Activated CD4-positive, alpha-beta T cell treated with anti-CD3 and anti-CD28 coated beads, Interleukin-10, Interleukin-2, amounts not matched to agents 100 ng/mL and 50 ng/mL, durations not matched to agents 16 hours and 8 hours (primary cell): Measurements from ENCODE around the gene USP43.

Experiments used
- DNase-seq: peaks from one replicate; pipeline ENCODE4 v3.0.0-alpha.2; 2020

The USP43 gene

DNA sequence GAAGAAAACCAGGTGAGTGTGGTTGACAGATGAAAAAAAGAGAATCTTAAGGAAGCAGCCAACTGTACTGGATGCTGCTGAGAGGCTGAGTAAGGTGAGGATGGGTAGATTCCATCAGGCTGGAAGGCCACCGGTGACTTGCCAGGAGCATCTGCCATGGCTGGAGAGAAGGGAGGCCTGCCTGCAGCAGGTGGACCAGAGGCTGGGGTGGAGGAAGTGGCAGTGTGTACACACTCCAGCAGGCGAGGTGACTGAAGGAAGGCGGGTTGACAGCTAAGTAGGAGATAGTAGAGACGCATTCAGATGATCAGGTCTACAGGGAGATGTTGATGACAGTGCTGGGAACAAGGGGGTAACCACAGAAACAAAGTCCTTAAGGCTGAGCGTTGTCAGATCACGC is 69.5 kb downstream of the USP43 start:
- DNase-seq = no peak

DNA sequence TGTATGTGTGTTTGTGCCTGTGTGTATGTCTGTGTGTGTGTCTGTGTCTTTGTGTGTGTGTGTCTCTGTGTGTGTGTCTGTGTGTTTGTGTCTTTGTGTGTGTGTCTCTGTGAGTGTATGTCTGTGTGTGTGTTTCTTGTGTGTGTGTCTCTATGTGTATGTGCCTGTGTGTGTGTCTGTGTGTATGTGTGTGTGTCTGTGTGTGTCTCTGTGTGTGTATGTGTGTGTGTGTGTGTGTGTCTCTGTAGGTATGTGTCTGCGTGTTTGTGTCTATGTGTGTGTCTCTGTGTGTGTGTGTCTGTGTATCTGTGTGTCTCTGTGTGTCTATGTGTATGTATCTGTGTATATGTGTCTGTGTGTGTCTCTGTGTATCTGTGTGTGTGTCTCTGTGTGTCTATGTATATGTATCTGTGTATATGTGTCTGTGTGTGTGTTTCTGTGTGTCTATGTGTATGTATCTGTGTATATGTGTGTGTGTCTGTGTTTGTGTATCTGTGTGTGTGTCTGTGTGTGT is 70.2 kb downstream of the USP43 start:
- no peak for DNase-seq

DNA sequence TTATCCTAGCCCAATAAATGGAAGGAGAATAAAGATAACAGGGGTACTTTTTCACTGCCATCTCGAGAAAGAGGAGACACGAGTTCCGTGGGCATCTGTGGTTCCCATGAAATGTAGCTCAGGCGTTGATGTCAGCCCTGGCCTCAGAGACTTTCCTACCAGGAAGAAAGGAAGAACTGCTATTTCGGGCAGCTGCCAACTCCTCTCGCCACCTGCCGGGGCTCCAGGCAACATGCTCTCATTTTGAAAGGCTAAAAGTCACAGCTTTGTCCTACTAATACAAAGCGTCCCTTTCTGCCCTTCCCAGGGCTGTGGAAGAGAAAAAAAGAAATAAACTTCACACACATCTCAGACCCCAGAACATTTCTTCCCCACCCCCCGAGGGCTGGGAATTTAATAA is 80.3 kb downstream of the USP43 start:
- DNase-seq = no peak

DNA sequence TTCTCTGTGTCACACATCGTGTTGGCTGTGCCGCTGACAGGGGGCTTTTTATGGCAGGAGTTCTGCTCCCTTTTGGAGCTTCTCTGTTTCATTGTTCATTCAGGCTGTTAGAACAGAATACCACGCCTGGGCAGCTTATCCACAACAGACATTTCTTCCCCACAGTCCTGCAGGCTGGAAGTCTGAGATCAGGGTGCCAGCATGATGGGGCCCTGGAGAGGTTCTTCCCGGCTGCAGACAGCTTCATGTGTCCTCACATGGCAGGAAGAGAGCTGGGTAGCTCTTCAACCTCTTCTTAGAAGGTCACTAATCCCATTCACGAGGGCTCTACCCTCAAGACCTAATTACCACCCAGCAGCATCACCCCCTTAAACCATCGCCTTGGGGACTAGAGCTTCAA is 81.0 kb downstream of the USP43 start:
- no peak for DNase-seq

DNA sequence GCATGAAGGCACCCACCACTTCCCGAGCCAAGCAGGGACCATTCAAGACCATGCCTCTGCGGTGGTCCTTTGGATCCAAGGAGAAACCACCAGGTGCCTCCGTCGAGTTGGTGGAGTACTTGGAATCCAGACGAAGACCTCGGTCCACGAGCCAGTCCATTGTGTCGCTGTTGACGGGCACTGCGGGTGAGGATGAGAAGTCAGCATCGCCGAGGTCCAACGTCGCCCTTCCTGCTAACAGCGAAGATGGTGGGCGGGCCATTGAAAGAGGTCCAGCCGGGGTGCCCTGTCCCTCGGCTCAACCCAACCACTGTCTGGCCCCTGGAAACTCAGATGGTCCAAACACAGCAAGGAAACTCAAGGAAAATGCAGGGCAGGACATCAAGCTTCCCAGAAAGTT is 82.7 kb downstream of the USP43 start:
- DNase-seq = no peak

DNA sequence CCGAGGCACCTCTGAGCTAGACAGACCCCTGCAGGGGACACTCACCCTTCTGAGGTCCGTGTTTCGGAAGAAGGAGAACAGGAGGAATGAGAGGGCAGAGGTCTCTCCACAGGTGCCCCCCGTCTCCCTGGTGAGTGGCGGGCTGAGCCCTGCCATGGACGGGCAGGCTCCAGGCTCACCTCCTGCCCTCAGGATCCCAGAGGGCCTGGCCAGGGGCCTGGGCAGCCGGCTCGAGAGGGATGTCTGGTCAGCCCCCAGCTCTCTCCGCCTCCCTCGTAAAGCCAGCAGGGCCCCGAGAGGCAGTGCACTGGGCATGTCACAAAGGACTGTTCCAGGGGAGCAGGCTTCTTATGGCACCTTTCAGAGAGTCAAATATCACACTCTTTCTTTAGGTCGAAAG is 83.2 kb downstream of the USP43 start:
- no peak for DNase-seq

DNA sequence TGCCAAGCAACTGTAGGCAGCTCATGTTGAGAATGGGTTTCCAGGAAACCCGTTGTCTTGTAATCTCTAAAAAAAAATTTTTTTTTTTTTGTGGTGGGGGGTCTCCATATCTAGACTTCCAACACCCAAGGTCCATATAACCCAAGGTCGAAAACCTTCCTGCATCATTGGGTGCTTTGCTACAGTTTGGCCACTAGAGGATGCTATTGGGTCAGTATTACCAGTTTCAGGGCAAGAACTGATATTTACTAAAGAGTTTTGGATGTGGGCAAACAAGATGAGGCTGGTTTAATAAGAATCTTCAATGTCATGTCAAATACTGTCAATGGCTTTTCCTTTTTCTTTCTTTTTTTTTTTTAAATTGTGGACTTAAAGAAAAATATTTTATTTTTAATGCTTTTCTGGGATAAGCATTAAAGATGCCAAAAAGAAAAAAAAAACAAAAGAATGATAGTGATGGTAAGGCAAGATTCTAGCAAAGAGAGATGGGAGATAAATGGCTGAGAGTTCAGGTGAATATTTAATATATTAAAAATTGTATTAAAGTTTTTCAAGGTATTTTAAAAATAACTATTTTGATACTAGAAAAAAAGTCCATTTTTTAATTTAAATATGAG is 83.8 kb downstream of the USP43 start:
- DNase-seq = peak; percentile 64

DNA sequence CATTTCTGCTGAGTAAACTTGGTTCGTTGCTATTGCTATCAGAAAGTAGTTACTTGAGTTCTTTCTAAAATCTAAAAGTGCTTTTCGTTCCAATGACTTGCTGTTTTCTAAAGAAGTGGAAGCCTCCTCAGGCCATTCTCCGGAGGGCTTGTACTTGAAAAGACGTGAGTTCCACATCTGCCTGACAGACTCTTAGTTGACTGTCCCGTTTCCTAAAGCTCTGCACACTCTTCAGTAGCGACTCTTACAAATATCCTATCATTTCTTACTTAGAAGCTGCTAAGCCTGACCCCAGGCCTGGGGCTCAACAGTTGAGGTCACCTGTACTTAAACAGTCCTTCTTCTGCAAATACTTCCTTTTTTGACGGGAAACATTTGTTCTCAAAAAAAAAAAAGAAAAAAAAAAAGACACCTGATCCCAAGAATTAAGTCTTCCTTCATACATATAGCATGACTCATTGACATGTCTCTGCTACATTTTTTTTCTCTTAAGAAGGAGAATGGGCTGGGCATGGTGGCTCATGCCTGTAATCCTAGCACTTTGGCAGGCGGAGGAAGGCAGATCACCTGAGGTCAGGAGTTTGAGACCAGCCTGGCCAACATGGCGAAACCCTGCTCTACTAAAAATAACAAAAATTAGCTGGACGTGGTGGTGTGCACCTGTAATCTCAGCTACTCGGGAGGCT is 84.6 kb downstream of the USP43 start:
- no peak for DNase-seq

DNA sequence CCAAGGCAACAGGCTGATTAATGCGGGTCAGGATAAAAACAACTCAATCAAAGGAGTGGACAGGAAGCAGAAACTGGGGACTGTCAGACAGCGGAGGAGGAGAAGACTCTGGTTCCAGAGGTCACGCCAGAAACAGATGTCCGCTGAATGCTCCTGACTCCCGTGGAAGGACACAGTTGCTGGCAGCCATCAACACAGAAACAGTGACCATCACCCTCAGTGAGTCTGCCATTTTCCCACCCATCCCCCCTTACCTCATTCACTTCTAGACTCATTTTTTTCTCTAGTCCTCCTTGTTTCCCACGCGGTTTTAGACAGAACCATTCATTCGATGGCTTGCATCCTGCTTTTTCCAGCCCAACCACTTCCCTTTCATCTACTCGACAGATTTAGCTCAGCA is 105.2 kb downstream of the USP43 start:
- DNase-seq = no peak

DNA sequence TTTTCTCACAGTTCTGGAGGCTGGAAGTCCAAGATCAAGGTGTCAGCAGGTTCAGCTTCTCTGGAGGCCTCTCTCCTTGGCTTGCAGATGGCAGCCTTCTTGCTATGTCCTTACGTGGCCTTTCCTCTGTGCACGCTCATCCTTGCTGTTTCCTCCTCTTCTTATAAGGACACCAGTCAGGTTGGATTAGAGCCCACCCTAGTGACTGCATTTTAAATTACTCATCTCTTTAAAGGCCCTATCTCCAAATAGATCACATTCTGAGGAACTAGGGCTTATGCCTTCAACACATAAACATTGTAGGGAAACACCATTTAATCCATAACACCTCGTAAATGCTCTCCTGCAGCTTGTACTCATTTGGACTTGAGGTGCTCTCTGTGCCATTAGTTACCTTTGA is 109.8 kb downstream of the USP43 start:
- no peak for DNase-seq

DNA sequence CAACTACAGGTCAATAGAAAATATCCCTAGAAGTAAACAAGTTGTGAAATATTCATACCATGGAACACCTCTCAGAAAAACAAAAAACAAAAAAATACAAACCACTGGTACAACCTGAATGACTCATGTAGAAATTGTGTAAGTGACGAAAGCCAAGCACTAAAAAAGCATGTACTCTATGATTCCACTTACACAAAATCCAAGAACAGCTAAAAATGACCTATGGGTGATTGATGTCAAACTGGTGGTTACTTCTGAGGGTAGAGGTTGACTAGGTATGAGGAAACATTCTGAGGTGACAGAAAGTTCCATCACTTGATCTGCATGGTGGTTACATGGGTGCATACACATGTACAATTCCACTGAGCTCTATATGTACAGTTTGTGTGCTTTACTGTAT is 114.9 kb downstream of the USP43 start:
- peak; percentile 37 for DNase-seq

DNA sequence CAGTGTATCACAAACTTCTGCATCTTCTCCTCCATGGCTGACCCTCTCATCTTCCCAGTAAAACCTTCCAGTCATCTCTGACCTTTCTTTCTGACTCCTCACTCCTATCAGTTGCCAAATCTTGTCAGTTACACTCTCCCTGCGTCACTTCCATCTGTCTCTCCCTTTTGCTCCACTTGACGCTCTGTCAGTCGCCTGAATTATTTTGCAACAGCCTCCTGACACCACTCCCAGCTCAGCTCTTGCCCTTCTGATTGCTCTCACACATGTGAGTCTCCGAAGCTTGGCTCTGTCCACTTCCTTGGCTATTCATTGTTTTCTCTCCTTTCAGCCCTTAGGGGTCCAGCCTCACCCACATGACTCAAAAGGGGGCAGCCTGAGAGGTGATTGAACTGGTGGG is 118.3 kb downstream of the USP43 start:
- DNase-seq = peak; percentile 45

DNA sequence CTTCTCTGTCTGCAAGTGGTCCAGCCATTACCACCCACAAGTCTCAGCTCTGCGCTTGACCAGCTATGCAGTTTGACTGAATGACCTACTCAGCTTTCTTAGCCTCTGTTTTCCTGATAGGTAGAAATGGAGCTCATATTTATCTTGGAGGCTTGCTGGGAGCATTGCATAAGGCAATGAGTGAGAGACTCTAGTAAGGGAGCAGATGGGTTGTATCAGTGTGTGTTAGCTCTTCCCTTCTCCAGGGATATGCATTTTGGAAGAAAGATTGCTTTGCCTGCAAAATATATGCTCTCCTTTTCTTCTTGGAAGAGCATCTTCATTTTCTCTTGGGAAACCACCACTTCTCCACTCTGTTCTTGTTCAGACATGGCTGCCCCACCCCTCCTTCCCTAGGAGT is 120.0 kb downstream of the USP43 start:
- DNase-seq = no peak

DNA sequence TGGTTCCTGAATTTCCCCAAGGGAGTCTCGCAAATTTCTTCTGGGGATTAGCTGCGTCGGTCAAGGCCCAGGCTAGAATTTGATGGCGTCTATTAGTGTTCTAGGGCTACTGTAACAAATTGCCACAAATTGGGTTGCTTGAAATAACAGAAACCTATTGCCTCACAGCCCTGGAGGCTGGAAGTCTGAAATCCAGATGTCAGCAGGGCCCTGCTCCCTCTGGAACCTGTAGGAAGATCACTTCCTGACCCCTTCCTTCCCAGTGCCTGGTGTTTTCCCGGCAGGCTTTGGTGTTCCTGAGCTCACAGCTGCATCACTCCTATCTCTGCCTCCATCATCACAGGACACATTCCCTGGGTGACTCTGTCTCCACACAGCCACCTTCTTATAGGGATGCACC is 121.7 kb downstream of the USP43 start:
- no peak for DNase-seq

DNA sequence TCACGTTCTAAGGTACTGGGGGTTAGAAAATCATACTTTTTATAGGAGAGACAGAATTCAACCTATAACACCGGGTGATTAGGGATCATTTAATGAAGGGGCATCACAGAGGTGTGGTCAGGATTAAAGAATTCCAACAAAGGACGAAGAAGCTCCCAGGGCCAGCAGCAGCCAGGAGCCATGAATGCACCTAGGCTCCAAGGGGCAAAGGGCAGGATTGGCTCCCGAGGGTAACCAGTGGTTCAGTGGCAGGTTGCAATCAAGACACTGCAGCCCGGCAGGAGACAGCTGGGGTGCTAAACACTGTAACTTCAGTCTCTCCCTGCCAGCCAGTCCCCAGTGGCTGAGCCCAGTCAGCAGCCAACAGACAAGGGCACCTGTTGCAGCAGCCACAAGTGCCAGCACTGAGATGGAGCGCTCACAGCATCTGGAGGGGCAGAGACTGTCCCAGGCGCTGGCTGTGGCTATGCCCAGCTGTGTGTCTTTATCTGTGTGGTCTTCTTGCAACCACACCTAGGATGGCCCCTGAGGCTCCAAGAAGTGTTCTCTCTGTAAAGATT is 122.2 kb downstream of the USP43 start:
- no peak for DNase-seq

DNA sequence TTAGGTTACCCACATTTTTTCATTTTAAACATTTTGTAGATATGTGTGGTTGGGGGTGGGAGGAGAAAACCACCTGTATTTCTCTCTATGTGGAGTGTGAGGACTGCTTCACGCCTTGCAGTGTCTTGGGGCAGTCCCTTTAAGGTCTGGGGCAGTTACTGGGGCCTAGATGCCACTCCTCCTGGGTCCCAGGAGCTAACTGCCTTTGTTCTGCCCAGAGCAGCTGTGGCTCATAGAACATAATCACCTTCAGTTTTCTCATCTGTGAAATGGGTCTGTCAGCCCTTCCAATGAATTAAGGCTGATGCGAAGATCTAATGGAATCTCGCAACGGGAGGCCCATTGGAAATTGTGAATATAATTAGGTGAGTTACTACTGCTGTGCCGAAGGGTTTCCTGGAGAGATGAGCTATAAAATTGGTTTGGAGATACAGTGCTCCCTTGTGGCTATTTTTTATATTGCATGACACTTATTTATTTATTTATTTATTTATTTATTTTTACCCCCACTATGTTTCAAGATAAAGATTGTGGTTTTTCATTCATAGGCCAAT is 123.1 kb downstream of the USP43 start:
- DNase-seq = peak; percentile 27

DNA sequence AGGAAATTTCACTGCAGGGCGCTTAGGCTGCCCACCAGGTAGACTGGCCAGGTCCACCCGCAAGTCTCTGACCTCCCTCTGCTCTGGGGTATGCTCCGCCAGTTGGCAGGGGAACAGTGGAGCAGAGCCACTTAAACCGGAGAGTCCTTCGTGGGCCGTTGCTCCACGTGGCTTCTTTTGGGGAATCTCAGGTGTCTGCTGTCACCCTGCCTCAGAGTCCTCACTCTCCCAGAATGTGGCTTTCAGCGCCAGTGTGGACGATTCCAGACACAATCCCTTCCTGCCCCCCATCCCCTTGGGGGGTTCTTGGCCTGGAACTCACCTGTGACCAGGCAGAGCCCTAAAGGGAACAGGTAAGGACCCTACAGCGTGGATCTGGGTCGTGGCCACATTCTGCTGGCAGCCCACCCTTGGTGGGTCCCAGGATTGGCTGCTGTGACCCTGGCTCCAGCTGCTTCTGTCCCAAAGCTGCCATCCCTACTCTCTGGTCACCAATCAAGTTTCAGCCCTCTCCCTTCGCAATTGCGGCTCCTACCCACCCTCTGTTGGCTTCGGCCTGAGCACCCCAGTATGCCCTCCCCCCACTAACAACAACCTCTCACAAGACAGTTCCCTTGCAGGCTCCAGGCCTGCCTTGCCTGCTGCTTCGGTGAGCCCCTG is 123.8 kb downstream of the USP43 start:
- no peak for DNase-seq

DNA sequence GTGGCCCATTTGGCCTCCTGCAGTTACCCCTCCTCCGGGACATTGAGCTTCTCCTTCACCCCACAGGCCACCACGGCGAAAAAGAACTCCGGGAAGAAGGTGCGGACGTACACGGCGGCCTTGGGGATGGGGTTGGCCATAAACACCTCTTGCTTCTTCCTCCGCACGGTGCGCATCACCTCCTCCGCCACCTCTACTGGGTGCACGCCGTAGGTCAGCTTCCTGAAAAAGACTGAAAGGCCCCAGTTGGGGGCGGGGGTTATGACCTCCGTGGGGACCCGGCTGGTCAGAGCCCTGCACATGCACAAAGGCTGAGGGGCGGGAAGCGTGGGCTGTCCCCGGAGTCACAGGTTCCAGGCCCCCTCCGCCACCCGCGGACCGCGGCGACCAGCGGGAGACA is 126.1 kb downstream of the USP43 start:
- no peak for DNase-seq

DNA sequence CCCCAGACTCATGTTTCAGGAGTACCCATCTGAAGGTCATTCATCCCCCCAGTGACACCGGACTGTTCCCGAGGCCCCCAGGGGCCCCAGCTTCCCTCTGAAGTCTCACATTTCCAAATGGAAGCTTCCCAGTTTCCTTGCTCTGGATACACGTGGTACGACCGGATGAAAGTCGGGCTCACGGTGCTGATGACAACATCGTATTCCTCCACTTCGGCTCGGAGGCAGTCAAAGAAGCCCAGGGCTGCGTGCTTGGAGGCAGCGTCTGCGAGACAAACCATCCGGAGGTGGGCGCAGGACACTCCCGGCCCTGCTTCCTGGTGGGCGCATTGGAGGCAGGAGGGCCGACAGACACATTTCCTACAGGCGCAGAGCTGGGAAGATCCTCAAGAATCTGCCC is 127.3 kb downstream of the USP43 start:
- no peak for DNase-seq

DNA sequence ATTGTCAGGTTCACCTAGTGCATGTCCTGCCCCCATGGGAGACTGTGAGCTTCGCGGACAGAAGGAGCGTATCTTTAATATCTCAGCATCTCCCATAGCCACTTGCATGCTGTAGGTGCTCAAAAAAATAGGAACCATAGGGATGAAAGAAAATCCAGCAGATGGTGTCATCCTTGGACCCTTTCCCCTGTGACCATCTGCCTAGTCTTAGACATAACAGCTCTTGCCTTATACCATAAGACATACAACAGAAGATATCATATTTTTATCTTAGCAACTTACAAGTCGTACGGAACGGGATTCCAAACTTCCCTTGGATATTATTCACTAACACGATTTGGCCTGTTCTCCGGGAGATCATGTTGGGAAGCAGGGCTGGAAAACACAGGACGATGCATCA is 131.6 kb downstream of the USP43 start:
- DNase-seq = no peak
